AML-193 (cell line): Measurements from ENCODE around the gene PRMT1.

Experiments
- DNase-seq, 2 experiments: peaks; one replicate each; lab custom pipeline; 2025; lab: John Stamatoyannopoulos, UW

The PRMT1 gene

GRCh38 chr19:49727217-49728030, 50.4 kb downstream of the PRMT1 start:
- no peak for DNase-seq

GRCh38 chr19:49730166-49730565, 53.1 kb downstream of the PRMT1 start:
- peak in 1 of 2 experiments; percentile 16 for DNase-seq
